22Rv1 (cell line): ENCODE results near the gene GCN1.

Experiments
- ZFX ChIP-seq: fragments of 450-650 bp; IDR thresholded peaks from 2 replicates; pipeline ENCODE4 v1.6.1; 2017; ENCODE audit warnings: antibody characterized with exemption, borderline replicate concordance
- TF ChIP-seq, protein P1 (sequence below): fragments of 450-650 bp; IDR thresholded peaks from 2 replicates; pipeline ENCODE4 v1.5.1; 2017; ENCODE audit warnings: mild to moderate bottlenecking

DNA sequence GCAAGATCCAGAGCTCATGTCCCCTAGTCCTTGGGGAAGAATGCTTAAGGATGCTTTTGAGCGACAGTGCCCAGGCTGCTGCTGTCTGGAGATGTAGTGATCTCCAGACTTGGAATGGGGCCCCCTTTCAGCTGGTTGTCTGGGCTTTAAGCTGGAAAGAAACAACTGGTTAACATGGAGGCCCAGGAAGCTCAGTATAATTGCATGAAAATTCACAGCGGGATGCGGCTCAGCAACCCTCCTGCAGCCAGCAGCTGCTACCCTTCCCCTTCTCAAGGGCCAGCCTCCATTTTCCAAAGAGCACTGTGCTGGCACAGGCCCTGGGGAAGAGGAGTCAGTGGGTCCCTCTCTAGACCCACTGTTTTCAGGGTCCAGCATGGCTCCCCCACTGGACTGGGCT is 104.3 kb downstream of the GCN1 start:
- TF ChIP-seq, protein P1, sequence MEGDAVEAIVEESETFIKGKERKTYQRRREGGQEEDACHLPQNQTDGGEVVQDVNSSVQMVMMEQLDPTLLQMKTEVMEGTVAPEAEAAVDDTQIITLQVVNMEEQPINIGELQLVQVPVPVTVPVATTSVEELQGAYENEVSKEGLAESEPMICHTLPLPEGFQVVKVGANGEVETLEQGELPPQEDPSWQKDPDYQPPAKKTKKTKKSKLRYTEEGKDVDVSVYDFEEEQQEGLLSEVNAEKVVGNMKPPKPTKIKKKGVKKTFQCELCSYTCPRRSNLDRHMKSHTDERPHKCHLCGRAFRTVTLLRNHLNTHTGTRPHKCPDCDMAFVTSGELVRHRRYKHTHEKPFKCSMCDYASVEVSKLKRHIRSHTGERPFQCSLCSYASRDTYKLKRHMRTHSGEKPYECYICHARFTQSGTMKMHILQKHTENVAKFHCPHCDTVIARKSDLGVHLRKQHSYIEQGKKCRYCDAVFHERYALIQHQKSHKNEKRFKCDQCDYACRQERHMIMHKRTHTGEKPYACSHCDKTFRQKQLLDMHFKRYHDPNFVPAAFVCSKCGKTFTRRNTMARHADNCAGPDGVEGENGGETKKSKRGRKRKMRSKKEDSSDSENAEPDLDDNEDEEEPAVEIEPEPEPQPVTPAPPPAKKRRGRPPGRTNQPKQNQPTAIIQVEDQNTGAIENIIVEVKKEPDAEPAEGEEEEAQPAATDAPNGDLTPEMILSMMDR: no peak
- no peak for TF ChIP-seq ZFX
